A673 (cell line): ENCODE measurements around the gene TRPM2. TPM values are rescaled to one million over a fixed set of nuclear protein-coding genes. Genes with fewer than 3 reads are reported as not detected.

Source experiments
- BruUV-seq: library from RNA; stranded (reverse); fragments of 400-500 nt; replicated peaks from 2 replicates; lab custom pipeline; 2021; lab: Mats Ljungman, UMichigan
- CTCF ChIA-PET: fragments of 300-600 bp; sonication (Branson Sonifier 250); formaldehyde crosslinking; loops from one replicate; lab custom pipeline; 2022; ENCODE audit warnings: antibody characterized with exemption; lab: Charles Lee
- POLR2A ChIA-PET: fragments of 300-600 bp; sonication (Branson Sonifier 250); formaldehyde crosslinking; loops from one replicate; lab custom pipeline; 2022; ENCODE audit warnings: antibody characterized with exemption; ENCODE audit not compliant: low non-redundant PET; lab: Charles Lee
- DNase-seq: peaks from one replicate; pipeline ENCODE4 v3.0.0-alpha.2; 2015; ENCODE audit warnings: low spot score
- H3K27ac ChIP-seq: fragments of 200-600 bp; sonication (generic); 2 replicates; pipeline ENCODE4 v1.5.1; 2016; ENCODE audit warnings: mixed run types, low read depth, mild to moderate bottlenecking, mixed read lengths, antibody characterized with exemption, low read length; ENCODE audit not compliant: poor library complexity, severe bottlenecking
- H3K27me3 ChIP-seq: fragments of 200-600 bp; sonication (generic); replicated peaks from 2 replicates; pipeline ENCODE4 v1.6.1; 2017; ENCODE audit warnings: mixed run types, low read depth, mild to moderate bottlenecking, mixed read lengths, antibody characterized with exemption, low read length; ENCODE audit not compliant: insufficient read depth, poor library complexity
- H3K36me3 ChIP-seq: fragments of 200-600 bp; sonication (generic); 2 replicates; pipeline ENCODE4 v1.6.1; 2016; ENCODE audit warnings: mixed run types, mild to moderate bottlenecking, mixed read lengths, antibody characterized with exemption, low read length; ENCODE audit not compliant: insufficient read depth, poor library complexity, severe bottlenecking
- H3K4me1 ChIP-seq: fragments of 200-600 bp; sonication (generic); 2 replicates; pipeline ENCODE4 v1.6.1; 2017; ENCODE audit warnings: mixed run types, mild to moderate bottlenecking, mixed read lengths, antibody characterized with exemption, low read length; ENCODE audit not compliant: insufficient read depth, poor library complexity, severe bottlenecking
- H3K4me3 ChIP-seq: fragments of 200-600 bp; sonication (generic); 2 replicates; pipeline ENCODE4 v1.5.1; 2016; ENCODE audit warnings: low read depth, mixed run types, mild to moderate bottlenecking, mixed read lengths, low read length; ENCODE audit not compliant: poor library complexity, severe bottlenecking
- H3K9me3 ChIP-seq: fragments of 200-600 bp; sonication (generic); 2 replicates; pipeline ENCODE4 v1.6.1; 2016; ENCODE audit warnings: mixed run types, low read depth, mild to moderate bottlenecking, mixed read lengths, antibody characterized with exemption, low read length; ENCODE audit not compliant: poor library complexity, severe bottlenecking
- CTCF ChIP-seq: fragments of 300-800, 200-600 bp; sonication (generic); conservative IDR thresholded peaks from 2 replicates; pipeline ENCODE4 v1.5.1; 2017; ENCODE audit warnings: low read depth, mild to moderate bottlenecking, antibody characterized with exemption, low read length, moderate library complexity, mixed read lengths
- EZH2 ChIP-seq: fragments of 200-600 bp; sonication (generic); IDR thresholded peaks from 2 replicates; pipeline ENCODE4 v1.6.1; 2017; ENCODE audit warnings: borderline replicate concordance, low read depth, mild to moderate bottlenecking, mixed read lengths, antibody characterized with exemption, low read length; ENCODE audit not compliant: poor library complexity, severe bottlenecking
- intact Hi-C: fragments of 100-400 bp; cut with micrococcal nuclease; formaldehyde crosslinking; loops from one replicate; pipeline ENCODE4 v1.10.0; 2022; ENCODE audit not compliant: unreplicated experiment
- total RNA-seq: library from RNA; stranded (reverse); gene quantifications from 2 replicates; pipeline ENCODE4 v1.2.3, GENCODE V29; 2021

Gene TRPM2
- total RNA-seq, 1 experiment from 2014 or later = 0.21 TPM

GRCh38 chr21:44444286-44444931, 91.0 kb downstream of the TRPM2 start:
- Histone ChIP-seq H3K4me1 (no peaks in the 10 kb centered on the region), H3K36me3 (no peaks in the 10 kb centered on the region), H3K4me3 (no peak overlapping the region), H3K27me3 (peaks cover 10% of the 10 kb centered on the region), H3K27ac (no peak overlapping the region), H3K9me3 (no peaks in the 10 kb centered on the region)
- POLR2A ChIA-PET = no interaction called here
- no peak for DNase-seq
- no TSS peak for BruUV-seq
- intact Hi-C loops = no loop called here
- no peak for TF ChIP-seq EZH2
- peak; percentile 51; the same call in 1 of the 2 replicates for TF ChIP-seq CTCF
- CTCF ChIA-PET = interaction anchor here (0.7 kb wide), 1 partner anchor 349 kb away, joined by 4 read pairs; no protein-coding TSS in a partner anchor

- POLR2A ChIA-PET = no interaction called here
These were observed 91.9 kb downstream of the TRPM2 start for GRCh38 chr21:44445145-44445812.

GRCh38 chr21:44448651-44449131, 95.3 kb downstream of the TRPM2 start:
- no peaks in the 10 kb centered on the region for H3K9me3 ChIP-seq
- ChIA-PET CTCF (no interaction called here), POLR2A (interaction anchor here (0.7 kb wide), 1 partner anchor 53 kb away, joined by 14 read pairs; no protein-coding TSS in a partner anchor)
- H3K4me3 ChIP-seq = no peak overlapping the region
- DNase-seq = no peak
- no peak overlapping the region for H3K27ac ChIP-seq
- no TSS peak for BruUV-seq
- H3K36me3 ChIP-seq = no peaks in the 10 kb centered on the region
- H3K4me1 ChIP-seq = no peaks in the 10 kb centered on the region
- H3K27me3 ChIP-seq = peaks cover 31% of the 10 kb centered on the region
- intact Hi-C loops = no loop called here
- TF ChIP-seq EZH2 (no peak), CTCF (no peak)

More at GRCh38 chr21:44445145-44445812, 91.9 kb downstream of the TRPM2 start:
- TF ChIP-seq CTCF = no peak
- no peaks in the 10 kb centered on the region for H3K4me1 ChIP-seq
- intact Hi-C loops = no loop called here
- peaks cover 10% of the 10 kb centered on the region for H3K27me3 ChIP-seq
- DNase-seq = no peak
- no peaks in the 10 kb centered on the region for H3K36me3 ChIP-seq
- no peak overlapping the region for H3K27ac ChIP-seq
- CTCF ChIA-PET = interaction anchor here (0.7 kb wide), 1 partner anchor 348 kb away, joined by 4 read pairs; no protein-coding TSS in a partner anchor
- no TSS peak for BruUV-seq
- no peak overlapping the region for H3K4me3 ChIP-seq
- H3K9me3 ChIP-seq = no peaks in the 10 kb centered on the region
